ENCODE results near the gene C22orf15.

The C22orf15 gene

DNA sequence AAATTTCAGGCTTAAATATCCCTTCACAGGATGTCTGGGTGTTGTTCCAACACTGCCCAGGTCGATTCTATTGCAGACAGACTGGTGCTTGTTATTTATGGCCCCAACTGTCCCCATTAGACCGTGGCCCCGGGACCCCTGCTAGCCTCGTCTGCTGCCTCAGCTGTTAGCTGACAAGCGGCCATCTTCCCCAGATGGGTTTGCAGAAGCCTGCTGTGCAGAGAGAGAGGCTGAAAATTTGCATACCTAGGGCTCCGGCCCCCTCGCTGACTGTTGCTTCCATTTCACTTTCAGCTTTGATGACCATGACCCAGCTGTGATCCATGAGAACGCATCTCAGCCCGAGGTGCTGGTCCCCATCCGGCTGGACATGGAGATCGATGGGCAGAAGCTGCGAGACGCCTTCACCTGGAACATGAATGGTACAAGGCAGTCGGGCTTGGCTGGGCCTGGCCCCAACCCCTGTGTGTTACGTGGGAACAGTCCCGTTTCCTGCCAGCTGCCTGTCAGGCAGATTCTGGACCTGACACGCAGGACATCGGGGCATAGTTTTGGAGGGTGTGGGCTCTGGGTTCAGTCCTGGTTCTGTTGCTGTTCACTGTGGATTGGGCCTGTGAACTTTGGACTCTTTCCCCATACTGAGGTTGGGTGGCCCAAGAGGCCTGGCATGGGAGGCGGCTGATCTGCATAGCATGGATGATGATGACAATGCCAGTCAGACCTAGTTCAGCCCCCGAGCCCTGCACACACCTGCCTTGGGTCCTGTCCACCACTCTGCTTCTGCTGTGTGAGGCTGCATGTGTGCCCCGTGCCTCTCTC, 40.4 kb downstream of the C22orf15 start:
- peak overlapping the region in 1 of 21 experiments; percentile 65 for H3K27ac ChIP-seq
- no peak overlapping the region for H3K4me3 ChIP-seq

DNA sequence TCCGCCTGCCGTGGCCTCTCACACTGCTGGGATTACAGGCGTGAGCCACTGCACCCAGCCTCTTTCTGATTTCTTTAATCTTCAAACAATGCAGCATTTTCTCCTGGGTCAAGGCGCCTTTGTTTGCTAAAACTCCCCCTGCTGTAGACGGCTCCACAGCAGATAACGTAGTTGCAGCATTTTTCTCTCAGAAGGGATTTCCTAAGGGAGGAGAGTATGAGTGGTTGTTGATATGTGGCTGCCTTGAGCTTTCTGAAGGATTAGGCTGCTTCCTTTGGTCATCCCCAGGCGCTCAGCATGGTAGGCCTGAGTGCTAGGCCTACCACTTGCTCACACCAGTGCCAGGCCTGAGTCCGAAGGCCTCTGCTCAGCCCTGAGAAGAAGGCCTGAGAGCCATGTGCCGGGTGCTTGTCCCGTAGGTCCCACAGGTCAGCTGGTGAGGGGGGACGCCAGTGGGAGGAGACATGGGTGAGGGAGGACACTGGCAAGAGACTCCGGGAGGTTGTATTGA, 42.0 kb downstream of the C22orf15 start:
- Histone ChIP-seq H3K27ac (peak overlapping the region in 1 of 21 experiments; percentile 50), H3K4me3 (no peak overlapping the region)

DNA sequence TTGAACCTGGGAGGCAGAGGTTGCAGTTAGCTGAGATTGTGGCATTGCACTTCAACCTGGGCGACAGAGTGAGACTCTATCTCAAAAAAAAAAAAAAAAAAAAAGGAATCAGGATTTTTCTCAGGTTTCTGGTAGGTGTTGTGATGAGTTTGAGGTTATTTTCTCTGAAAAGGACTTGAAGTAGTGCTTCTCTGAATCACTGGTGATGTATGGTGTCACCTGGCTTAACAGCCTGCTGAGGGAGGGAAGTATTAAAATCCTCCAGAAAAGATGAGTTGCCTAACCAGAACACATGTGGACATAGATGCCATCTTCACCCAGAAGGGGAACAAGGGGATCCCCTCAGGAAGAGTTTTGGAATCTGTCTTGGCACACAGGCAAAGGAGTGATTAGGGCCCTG, 44.0 kb downstream of the C22orf15 start:
- Histone ChIP-seq H3K4me3 (no peak overlapping the region), H3K27ac (no peak overlapping the region)

DNA sequence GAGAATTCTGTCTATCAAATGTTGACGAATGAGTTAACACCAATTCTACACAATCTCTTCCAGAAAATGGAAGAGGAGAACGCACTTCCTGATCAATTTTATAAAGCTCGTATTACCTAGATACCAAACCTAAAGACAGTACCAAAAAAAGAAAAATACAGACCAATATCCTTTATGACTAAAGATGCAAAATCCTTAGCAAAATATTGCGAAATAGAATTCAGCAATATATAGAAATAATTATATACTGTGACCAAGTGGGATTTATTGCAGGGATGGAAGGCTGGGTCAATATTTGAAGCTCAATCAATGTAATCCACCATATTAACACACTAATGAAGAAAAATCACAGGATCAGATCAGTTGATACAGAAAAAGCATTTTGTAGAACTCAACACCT, 49.6 kb downstream of the C22orf15 start:
- Histone ChIP-seq H3K4me3 (no peak overlapping the region), H3K27ac (no peak overlapping the region)

All from skin epidermis (tissue), 12 donors.